A549 treated with Hydrocortisone at 1 μM for 4 hours (cell line): ENCODE results near the gene CHGA. TPM values are rescaled to one million over a fixed set of nuclear protein-coding genes. Genes with fewer than 3 reads are reported as not detected.

Source experiments
- total RNA-seq: library from RNA; stranded (reverse); fragments of 200-300 nt; extraction: Qiagen RNA extraction; gene quantifications from 5 replicates; pipeline ENCODE4 v1.2.3, GENCODE V29; 2022

The CHGA gene, protein sequence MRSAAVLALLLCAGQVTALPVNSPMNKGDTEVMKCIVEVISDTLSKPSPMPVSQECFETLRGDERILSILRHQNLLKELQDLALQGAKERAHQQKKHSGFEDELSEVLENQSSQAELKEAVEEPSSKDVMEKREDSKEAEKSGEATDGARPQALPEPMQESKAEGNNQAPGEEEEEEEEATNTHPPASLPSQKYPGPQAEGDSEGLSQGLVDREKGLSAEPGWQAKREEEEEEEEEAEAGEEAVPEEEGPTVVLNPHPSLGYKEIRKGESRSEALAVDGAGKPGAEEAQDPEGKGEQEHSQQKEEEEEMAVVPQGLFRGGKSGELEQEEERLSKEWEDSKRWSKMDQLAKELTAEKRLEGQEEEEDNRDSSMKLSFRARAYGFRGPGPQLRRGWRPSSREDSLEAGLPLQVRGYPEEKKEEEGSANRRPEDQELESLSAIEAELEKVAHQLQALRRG
- 1.3 to 1.7 TPM (median 1.5 TPM) in 5 replicates for total RNA-seq

DNA sequence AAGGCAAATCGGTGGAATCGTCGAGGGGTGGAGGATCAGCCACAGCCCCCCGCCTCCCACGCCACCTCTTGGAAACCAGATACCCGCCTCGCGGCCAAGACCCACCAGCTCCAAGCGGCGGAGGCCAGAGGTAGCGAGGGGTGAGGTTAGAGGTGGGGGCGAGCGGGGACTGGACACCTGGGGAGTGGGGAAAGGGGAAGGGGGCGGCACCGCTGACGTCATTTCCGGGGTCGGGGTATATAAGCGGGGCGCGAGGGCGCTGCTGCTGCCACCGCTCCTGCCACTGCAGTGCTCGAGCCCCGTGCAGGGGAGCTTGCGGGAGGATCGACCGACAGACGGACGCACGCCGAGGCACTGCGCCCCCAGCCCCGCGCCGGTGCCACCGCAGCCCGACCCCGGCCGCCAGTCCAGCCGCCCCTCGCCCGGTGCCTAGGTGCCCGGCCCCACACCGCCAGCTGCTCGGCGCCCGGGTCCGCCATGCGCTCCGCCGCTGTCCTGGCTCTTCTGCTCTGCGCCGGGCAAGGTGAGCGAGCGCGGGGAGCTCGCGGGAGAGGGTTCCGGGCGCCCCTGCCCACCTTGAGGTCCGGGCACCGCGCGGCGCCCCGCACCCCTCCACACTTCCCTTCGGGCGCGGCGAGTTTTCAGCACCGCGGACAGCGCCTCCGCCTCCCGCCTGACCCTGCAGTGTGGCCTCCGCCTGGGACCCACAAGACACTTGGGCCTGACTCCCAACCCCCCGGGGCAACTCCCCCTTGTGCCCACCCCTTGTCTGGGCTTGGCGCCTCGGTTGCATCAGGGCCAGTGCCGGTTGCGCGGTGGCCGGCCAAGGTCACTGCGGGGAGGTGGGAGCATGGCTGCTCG, at the start of gene CHGA:
Gene CHGA (plus strand): TSS at position 268 of the 861 bp plus-strand sequence. CDS start 210 bp downstream, at position 478.

Other genes with a start within 250 kb of the CHGA start
- 54.2 to 60.0 TPM (median 57.2 TPM) in 5 replicates for gene LGMN, start 174.5 kb upstream of the CHGA start, total RNA-seq
- gene GOLGA5, start 128.8 kb upstream of the CHGA start, total RNA-seq: 20.3 to 31.4 TPM (median 27.3 TPM) in 5 replicates
- gene ITPK1, start 192.8 kb downstream of the CHGA start, total RNA-seq: 55.9 to 68.6 TPM (median 60.3 TPM) in 5 replicates